ENCODE data around the gene FAM228B. TPM values are rescaled to one million over a fixed set of nuclear protein-coding genes. Genes with fewer than 3 reads are reported as not detected.
A peak's percentile ranks its signal among the peaks of the same experiment; 100 is the strongest.

FAM228B gene
- total and polyA plus RNA-seq, 9 of the 15 experiments (the other 6 are each of a cell fraction or from before 2014, with no cell fraction given): 1.1 to 3.7 (median 2.6) TPM

- TF ChIP-seq, protein P1, sequence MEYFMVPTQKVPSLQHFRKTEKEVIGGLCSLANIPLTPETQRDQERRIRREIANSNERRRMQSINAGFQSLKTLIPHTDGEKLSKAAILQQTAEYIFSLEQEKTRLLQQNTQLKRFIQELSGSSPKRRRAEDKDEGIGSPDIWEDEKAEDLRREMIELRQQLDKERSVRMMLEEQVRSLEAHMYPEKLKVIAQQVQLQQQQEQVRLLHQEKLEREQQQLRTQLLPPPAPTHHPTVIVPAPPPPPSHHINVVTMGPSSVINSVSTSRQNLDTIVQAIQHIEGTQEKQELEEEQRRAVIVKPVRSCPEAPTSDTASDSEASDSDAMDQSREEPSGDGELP (CRISPR knock-in tag; IDR thresholded peaks at IDR 0.05; ENCODE audit: borderline replicate concordance): peak; percentile 46; the same call in 1 of the 2 replicates
- TF ChIP-seq NFIC (IDR thresholded peaks at IDR 0.05) (peak; percentile 24; the same call in 1 of the 2 replicates), CC2D1A (IDR thresholded peaks at IDR 0.05) (peak; percentile 66; the same call in 1 of the 2 replicates), VEZF1 (CRISPR knock-in tag; IDR thresholded peaks at IDR 0.05) (peak; percentile 45), ZNF445 (CRISPR knock-in tag; IDR thresholded peaks at IDR 0.05; ENCODE audit: low read depth) (no peak), ARID2 (IDR thresholded peaks at IDR 0.05) (peak; percentile 60; the same call in 1 of the 2 replicates), XRCC5 (IDR thresholded peaks at IDR 0.05; ENCODE audit: low read depth, low read length) (peak; percentile 56; the same call in 1 of the 2 replicates), PRDM10 (IDR thresholded peaks at IDR 0.05; ENCODE audit: partially characterized antibody) (peak; percentile 35), MTA3 (IDR thresholded peaks at IDR 0.05; ENCODE audit: borderline replicate concordance) (peak; percentile 49; the same call in 1 of the 2 replicates), CTCFL (IDR thresholded peaks at IDR 0.05; ENCODE audit: borderline replicate concordance, insufficient read depth, low read depth, low read length, poor library complexity, severe bottlenecking) (peak; percentile 100)
- TF ChIP-seq, protein P2, sequence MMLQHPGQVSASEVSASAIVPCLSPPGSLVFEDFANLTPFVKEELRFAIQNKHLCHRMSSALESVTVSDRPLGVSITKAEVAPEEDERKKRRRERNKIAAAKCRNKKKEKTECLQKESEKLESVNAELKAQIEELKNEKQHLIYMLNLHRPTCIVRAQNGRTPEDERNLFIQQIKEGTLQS (IDR thresholded peaks at IDR 0.05): peak; percentile 34; the same call in 1 of the 2 replicates
- TF ChIP-seq, protein P2 (CRISPR knock-in tag; conservative IDR thresholded peaks at IDR 0.05): no peak
- TF ChIP-seq, protein P3, sequence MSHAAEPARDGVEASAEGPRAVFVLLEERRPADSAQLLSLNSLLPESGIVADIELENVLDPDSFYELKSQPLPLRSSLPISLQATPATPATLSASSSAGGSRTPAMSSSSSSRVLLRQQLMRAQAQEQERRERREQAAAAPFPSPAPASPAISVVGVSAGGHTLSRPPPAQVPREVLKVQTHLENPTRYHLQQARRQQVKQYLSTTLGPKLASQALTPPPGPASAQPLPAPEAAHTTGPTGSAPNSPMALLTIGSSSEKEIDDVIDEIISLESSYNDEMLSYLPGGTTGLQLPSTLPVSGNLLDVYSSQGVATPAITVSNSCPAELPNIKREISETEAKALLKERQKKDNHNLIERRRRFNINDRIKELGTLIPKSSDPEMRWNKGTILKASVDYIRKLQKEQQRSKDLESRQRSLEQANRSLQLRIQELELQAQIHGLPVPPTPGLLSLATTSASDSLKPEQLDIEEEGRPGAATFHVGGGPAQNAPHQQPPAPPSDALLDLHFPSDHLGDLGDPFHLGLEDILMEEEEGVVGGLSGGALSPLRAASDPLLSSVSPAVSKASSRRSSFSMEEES (CRISPR knock-in tag; IDR thresholded peaks at IDR 0.05): no peak
- TF ChIP-seq, protein P4, sequence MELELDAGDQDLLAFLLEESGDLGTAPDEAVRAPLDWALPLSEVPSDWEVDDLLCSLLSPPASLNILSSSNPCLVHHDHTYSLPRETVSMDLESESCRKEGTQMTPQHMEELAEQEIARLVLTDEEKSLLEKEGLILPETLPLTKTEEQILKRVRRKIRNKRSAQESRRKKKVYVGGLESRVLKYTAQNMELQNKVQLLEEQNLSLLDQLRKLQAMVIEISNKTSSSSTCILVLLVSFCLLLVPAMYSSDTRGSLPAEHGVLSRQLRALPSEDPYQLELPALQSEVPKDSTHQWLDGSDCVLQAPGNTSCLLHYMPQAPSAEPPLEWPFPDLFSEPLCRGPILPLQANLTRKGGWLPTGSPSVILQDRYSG (tag; conservative IDR thresholded peaks at IDR 0.05; ENCODE audit: low read depth): no peak
These were observed 41.2 kb downstream of the FAM228B start (continued) for GRCh38 chr2:24164416-24164973.
